A549 (cell line): ENCODE measurements around the gene CADPS2. TPM values are rescaled to one million over a fixed set of nuclear protein-coding genes. Genes with fewer than 3 reads are reported as not detected.

Experiments used
- ATAC-seq, 2 experiments: fragments of 200-7000 bp in 1 of 2; fragments of >200 bp in 1 of 2; cut with Nextera tagmentation in 1 of 2; cut with Tn5 transposase in 1 of 2; 3 replicates each; pipeline versions ENCODE4 v1.8.0 to v1.9.1; 2018 to 2020; ENCODE audit warnings: mild to moderate bottlenecking in 1 of 2, moderate library complexity in 1 of 2
- CTCF ChIA-PET: fragments of 300-600 bp; sonication (Branson Sonifier 250); formaldehyde crosslinking; extraction: SDS; loops from one replicate; lab custom pipeline; 2021; ENCODE audit warnings: antibody characterized with exemption, inconsistent platforms; lab: Yijun Ruan, JAX
- POLR2A ChIA-PET: fragments of 350-600 bp; formaldehyde crosslinking; extraction: SDS; loops from one replicate; lab custom pipeline; 2021; ENCODE audit warnings: antibody characterized with exemption, inconsistent platforms; lab: Yijun Ruan, JAX
- DNase-seq, 2 experiments: peaks; one replicate each; pipeline versions ENCODE4 v3.0.0 to v3.0.0-alpha.2; 2011 to 2016; ENCODE audit warnings: low read depth in 1 of 2, low spot score in 1 of 2
- FAIRE-seq: peaks from 2 replicates; lab custom pipeline; 2011; peaks lifted over from hg19 to GRCh38; lab: Jason Lieb, UNC
- H3K27ac ChIP-seq, 2 experiments: fragments of >200 bp; sonication (Bioruptor Twin); formaldehyde crosslinking; 3 replicates each; pipeline ENCODE4 v1.5.1; 2016 to 2017
- H3K4me1 ChIP-seq: fragments of >200 bp; sonication (Bioruptor Twin); formaldehyde crosslinking; 3 replicates; pipeline ENCODE4 v1.6.1; 2016
- H3K4me2 ChIP-seq: fragments of >200 bp; sonication (Bioruptor Twin); formaldehyde crosslinking; 3 replicates; pipeline ENCODE4 v1.6.1; 2016
- H3K4me3 ChIP-seq: fragments of >200 bp; sonication (Bioruptor Twin); formaldehyde crosslinking; 3 replicates; pipeline ENCODE4 v1.5.1; 2016
- H3K9me3 ChIP-seq: fragments of >200 bp; sonication (Bioruptor Twin); formaldehyde crosslinking; 3 replicates; pipeline ENCODE4 v1.6.1; 2016
- CBX2 ChIP-seq: fragments of 200-600 bp; sonication (generic); IDR thresholded peaks from 2 replicates; pipeline ENCODE4 v1.6.1; 2016; ENCODE audit warnings: low read depth, mild to moderate bottlenecking, borderline replicate concordance
- CHD2 ChIP-seq: fragments of 150-350 bp; IDR thresholded peaks from 2 replicates; pipeline ENCODE4 v1.6.1; 2014; ENCODE audit warnings: low read length; ENCODE audit not compliant: partially characterized antibody
- EHMT2 ChIP-seq: fragments of 200-600 bp; sonication (generic); IDR thresholded peaks from 2 replicates; pipeline ENCODE4 v1.6.1; 2016; ENCODE audit warnings: antibody characterized with exemption, low read depth, mild to moderate bottlenecking, moderate library complexity
- EP300 ChIP-seq, 2 experiments: fragments of >200 bp; sonication (Bioruptor Twin); formaldehyde crosslinking; IDR thresholded peaks; 2 replicates in 1 of 2; 3 replicates in 1 of 2; pipeline ENCODE4 v1.6.1; 2016 to 2017
- FOSB ChIP-seq: fragments of 250-450 bp; sonication (Bioruptor Pico); IDR thresholded peaks from 2 replicates; pipeline ENCODE4 v1.5.0; 2020; ENCODE audit warnings: mild to moderate bottlenecking, moderate library complexity
- HOXB13 ChIP-seq: fragments of 250-450 bp; sonication (Bioruptor Pico); IDR thresholded peaks from 2 replicates; pipeline ENCODE4 v1.5.0; 2020; ENCODE audit warnings: low read depth, mild to moderate bottlenecking, moderate library complexity
- JUN ChIP-seq, 2 experiments: fragments of >200 bp; sonication (Bioruptor Twin); formaldehyde crosslinking; IDR thresholded peaks; 2 replicates in 1 of 2; 3 replicates in 1 of 2; pipeline ENCODE4 v1.6.1; 2016 to 2017
- KDM1A ChIP-seq: fragments of 200-600 bp; sonication (generic); IDR thresholded peaks from 2 replicates; pipeline ENCODE4 v1.6.1; 2016; ENCODE audit warnings: low read depth, mild to moderate bottlenecking
- MAFK ChIP-seq: fragments of 450-650 bp; IDR thresholded peaks from 2 replicates; pipeline ENCODE4 v1.6.1; 2014; ENCODE audit not compliant: partially characterized antibody
- MYC ChIP-seq: IDR thresholded peaks from 2 replicates; pipeline ENCODE4 v1.6.1; 2012; ENCODE audit warnings: mild to moderate bottlenecking, inconsistent platforms, low read length, improper control_type of control experiment, borderline replicate concordance
- PHF8 ChIP-seq: fragments of 200-600 bp; sonication (generic); IDR thresholded peaks from 2 replicates; pipeline ENCODE4 v1.6.1; 2016; ENCODE audit warnings: low read depth, mild to moderate bottlenecking, antibody characterized with exemption, moderate library complexity, borderline replicate concordance
- POLR2AphosphoS2 ChIP-seq: conservative IDR thresholded peaks from 2 replicates; pipeline ENCODE4 v1.6.1; 2012; ENCODE audit warnings: low read length, improper control_type of control experiment, inconsistent platforms
- RAD21 ChIP-seq, 2 experiments: fragments of >200 bp in 1 of 2; sonication (Bioruptor Twin) in 1 of 2; formaldehyde crosslinking in 1 of 2; IDR thresholded peaks in 1 of 2; conservative IDR thresholded peaks in 1 of 2; 2 replicates in 1 of 2; 3 replicates in 1 of 2; pipeline ENCODE4 v1.6.1; 2012 to 2018; ENCODE audit warnings: inconsistent platforms in 1 of 2
- SMC3 ChIP-seq: fragments of >200 bp; sonication (Bioruptor Twin); formaldehyde crosslinking; IDR thresholded peaks from 3 replicates; pipeline ENCODE4 v1.6.1; 2018; ENCODE audit warnings: inconsistent platforms
- ZSCAN20 ChIP-seq: fragments of 250-450 bp; sonication (Bioruptor Pico); IDR thresholded peaks from 2 replicates; pipeline ENCODE4 v1.8.0; 2022; ENCODE audit warnings: mild to moderate bottlenecking, moderate library complexity
- WGBS: methylation state at CpG from one replicate; pipeline ENCODE4 v1.1.6; 2017; ENCODE audit errors: missing lambda C conversion rate; 5-methylcytosine and 5-hydroxymethylcytosine counted together
- polyA plus RNA-seq, 4 experiments: library from polyadenylated mRNA; depleted of rRNA in 3 of 4; stranded (reverse); fragments of >200 nt; fragmentation: RNase III in 1 of 4; extraction: RNeasy Plus Mini Kit Qiagen cat#74134 plus additional on column Dnase treatment in 1 of 4; gene quantifications; 2 replicates in 3 of 4; 3 replicates in 1 of 4; pipeline ENCODE4 v1.2.3, GENCODE V29; 2011 to 2017
- TF ChIP-seq, protein P1 (sequence below): IDR thresholded peaks from 2 replicates; pipeline ENCODE4 v1.6.1; 2012
- TF ChIP-seq, protein P2 (sequence below): fragments of 250-450 bp; sonication (Bioruptor Pico); IDR thresholded peaks from 2 replicates; pipeline ENCODE4 v1.5.0; 2020; ENCODE audit warnings: low read depth, mild to moderate bottlenecking, moderate library complexity
- TF ChIP-seq, protein P3 (sequence below): IDR thresholded peaks from 2 replicates; pipeline ENCODE4 v1.6.1; 2012; ENCODE audit warnings: low read depth, borderline replicate concordance
- TF ChIP-seq, protein P4 (sequence below): fragments of >200 bp; sonication (Bioruptor Twin); formaldehyde crosslinking; IDR thresholded peaks from 3 replicates; pipeline ENCODE4 v1.5.1; 2016
- TF ChIP-seq, protein P5 (sequence below): fragments of 450-650 bp; IDR thresholded peaks from 2 replicates; pipeline ENCODE4 v1.6.1; 2014; ENCODE audit warnings: antibody characterized with exemption

The CADPS2 gene
- polyA plus RNA-seq, 2 of the 4 experiments (the other 2 are of a cell fraction): 0.04 to 0.10 TPM

DNA sequence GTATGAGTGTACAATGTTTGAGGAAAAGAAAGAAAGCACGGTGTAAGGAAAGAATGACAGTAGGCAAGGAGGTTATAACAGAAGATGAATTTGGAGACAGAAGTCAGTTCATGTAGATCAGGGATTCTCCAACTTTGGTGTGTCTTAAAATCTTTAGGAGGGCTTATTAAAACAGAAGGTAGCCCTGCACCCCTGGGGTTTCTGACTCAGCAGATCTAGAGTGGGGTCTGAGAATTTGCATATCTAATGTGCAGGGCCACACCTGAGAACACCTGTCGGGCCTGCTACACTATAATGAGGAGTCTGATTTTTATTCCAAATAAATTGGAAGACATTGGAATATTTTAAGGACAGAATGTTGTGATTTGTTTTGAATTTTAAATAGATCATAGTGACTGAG lies 307.9 kb downstream of the CADPS2 start:
- no peak overlapping the region for H3K4me2 ChIP-seq
- no peaks in the 10 kb centered on the region for H3K4me1 ChIP-seq
- ATAC-seq (no peak), FAIRE-seq (no peak), DNase-seq (no peak)
- H3K9me3 ChIP-seq: no peaks in the 10 kb centered on the region
- CTCF ChIA-PET: no interaction called here
- 3% methylated on average over 2 of the region's 2 CpGs for WGBS
- TF ChIP-seq CHD2 (no peak), KDM1A (no peak), EHMT2 (no peak), FOSB (CRISPR knock-in tag) (no peak)
- TF ChIP-seq, protein P1, sequence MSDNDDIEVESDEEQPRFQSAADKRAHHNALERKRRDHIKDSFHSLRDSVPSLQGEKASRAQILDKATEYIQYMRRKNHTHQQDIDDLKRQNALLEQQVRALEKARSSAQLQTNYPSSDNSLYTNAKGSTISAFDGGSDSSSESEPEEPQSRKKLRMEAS: no peak
- TF ChIP-seq, protein P2, sequence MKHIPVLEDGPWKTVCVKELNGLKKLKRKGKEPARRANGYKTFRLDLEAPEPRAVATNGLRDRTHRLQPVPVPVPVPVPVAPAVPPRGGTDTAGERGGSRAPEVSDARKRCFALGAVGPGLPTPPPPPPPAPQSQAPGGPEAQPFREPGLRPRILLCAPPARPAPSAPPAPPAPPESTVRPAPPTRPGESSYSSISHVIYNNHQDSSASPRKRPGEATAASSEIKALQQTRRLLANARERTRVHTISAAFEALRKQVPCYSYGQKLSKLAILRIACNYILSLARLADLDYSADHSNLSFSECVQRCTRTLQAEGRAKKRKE (CRISPR knock-in tag): no peak
- TF ChIP-seq, protein P3, sequence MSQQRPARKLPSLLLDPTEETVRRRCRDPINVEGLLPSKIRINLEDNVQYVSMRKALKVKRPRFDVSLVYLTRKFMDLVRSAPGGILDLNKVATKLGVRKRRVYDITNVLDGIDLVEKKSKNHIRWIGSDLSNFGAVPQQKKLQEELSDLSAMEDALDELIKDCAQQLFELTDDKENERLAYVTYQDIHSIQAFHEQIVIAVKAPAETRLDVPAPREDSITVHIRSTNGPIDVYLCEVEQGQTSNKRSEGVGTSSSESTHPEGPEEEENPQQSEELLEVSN: no peak
- TF ChIP-seq, all 56 proteins: peak for 0
- POLR2A ChIA-PET: no interaction called here
- Histone ChIP-seq H3K27ac (no peak overlapping the region), H3K4me3 (no peak overlapping the region)

DNA sequence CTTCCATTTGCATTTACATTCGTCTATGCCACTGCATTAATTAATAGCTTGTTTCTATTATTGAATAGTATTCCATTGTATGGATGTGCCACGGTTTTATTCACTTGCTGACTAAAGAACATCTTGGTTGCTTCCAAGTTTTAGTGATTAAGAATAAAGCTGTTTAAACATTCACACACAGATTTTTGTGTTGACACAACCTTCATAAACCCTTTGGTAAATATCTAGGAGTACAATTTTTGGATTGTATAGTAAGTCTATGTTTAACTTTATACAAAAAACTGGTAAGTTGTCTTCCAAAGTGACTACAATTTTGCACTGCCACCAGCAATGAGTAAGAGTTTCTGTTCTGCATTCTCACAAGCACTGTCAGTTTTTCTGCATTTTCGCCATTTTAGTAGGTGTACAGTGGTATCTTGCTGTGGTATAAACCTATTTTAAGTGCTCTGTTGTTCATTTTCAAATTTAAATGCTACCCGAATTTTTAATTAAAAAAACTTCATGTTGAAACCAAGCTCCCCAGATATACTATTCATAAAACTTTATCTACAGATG lies 308.7 kb downstream of the CADPS2 start:
- Histone ChIP-seq H3K27ac (no peak overlapping the region), H3K4me3 (no peak overlapping the region), H3K4me2 (no peak overlapping the region), H3K4me1 (no peaks in the 10 kb centered on the region), H3K9me3 (no peaks in the 10 kb centered on the region)
- DNase-seq (no peak), ATAC-seq (no peak), FAIRE-seq (no peak)
- ChIA-PET CTCF (no interaction called here), POLR2A (no interaction called here)
- WGBS: 0% methylated on average over 4 of the region's 4 CpGs
- no peak for TF ChIP-seq EP300 (IDR thresholded peaks at IDR 0.05)
- TF ChIP-seq SMC3: no peak
- TF ChIP-seq EHMT2: no peak
- no peak for TF ChIP-seq CBX2
- no peak for TF ChIP-seq ZSCAN20 (CRISPR knock-in tag)
- TF ChIP-seq JUN (IDR thresholded peaks at IDR 0.05): no peak
- no peak for TF ChIP-seq MYC
- no peak for TF ChIP-seq PHF8
- TF ChIP-seq, protein P1: no peak
- no peak for TF ChIP-seq HOXB13 (CRISPR knock-in tag)
- TF ChIP-seq, protein P4, sequence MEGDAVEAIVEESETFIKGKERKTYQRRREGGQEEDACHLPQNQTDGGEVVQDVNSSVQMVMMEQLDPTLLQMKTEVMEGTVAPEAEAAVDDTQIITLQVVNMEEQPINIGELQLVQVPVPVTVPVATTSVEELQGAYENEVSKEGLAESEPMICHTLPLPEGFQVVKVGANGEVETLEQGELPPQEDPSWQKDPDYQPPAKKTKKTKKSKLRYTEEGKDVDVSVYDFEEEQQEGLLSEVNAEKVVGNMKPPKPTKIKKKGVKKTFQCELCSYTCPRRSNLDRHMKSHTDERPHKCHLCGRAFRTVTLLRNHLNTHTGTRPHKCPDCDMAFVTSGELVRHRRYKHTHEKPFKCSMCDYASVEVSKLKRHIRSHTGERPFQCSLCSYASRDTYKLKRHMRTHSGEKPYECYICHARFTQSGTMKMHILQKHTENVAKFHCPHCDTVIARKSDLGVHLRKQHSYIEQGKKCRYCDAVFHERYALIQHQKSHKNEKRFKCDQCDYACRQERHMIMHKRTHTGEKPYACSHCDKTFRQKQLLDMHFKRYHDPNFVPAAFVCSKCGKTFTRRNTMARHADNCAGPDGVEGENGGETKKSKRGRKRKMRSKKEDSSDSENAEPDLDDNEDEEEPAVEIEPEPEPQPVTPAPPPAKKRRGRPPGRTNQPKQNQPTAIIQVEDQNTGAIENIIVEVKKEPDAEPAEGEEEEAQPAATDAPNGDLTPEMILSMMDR: no peak
- no peak for TF ChIP-seq MAFK
- TF ChIP-seq, protein P5, sequence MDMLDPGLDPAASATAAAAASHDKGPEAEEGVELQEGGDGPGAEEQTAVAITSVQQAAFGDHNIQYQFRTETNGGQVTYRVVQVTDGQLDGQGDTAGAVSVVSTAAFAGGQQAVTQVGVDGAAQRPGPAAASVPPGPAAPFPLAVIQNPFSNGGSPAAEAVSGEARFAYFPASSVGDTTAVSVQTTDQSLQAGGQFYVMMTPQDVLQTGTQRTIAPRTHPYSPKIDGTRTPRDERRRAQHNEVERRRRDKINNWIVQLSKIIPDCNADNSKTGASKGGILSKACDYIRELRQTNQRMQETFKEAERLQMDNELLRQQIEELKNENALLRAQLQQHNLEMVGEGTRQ: no peak
- no peak for TF ChIP-seq POLR2AphosphoS2
- no peak for TF ChIP-seq RAD21 (conservative IDR thresholded peaks at IDR 0.05 in 1 of 2, IDR thresholded peaks at IDR 0.05 in 1 of 2)
